GM13977 (cell line): ENCODE measurements around the gene FRMD4A.

Experiments used
- DNase-seq: peaks from one replicate; pipeline ENCODE4 v3.0.0; 2012; ENCODE audit warnings: low spot score
- CTCF ChIP-seq: IDR thresholded peaks from 2 replicates; pipeline ENCODE4 v1.5.1; 2012; ENCODE audit warnings: mild to moderate bottlenecking, control low read depth; ENCODE audit not compliant: insufficient read depth; ENCODE audit errors: extremely low read depth, missing control alignments
- in situ Hi-C: fragments of 300-500 bp; cut with MboI; formaldehyde crosslinking; loops from one replicate; pipeline ENCODE4 v1.12.0; 2022; ENCODE audit warnings: low sequenced_read_pairs, low pct_unique_long_range_greater_than_20kb, mixed read lengths, inconsistent platforms; ENCODE audit not compliant: unreplicated experiment

The FRMD4A gene

GRCh38 chr10:13732465-13732881 lies 598.3 kb downstream of the FRMD4A start:
- in situ Hi-C loops: no loop called here
- TF ChIP-seq CTCF: no peak
- no peak for DNase-seq

GRCh38 chr10:13731799-13732198 lies 598.9 kb downstream of the FRMD4A start:
- in situ Hi-C loops: no loop called here
- no peak for TF ChIP-seq CTCF
- no peak for DNase-seq

- no peak for TF ChIP-seq CTCF
- in situ Hi-C loops: no loop called here
- DNase-seq: no peak
These were observed 599.8 kb downstream of the FRMD4A start for GRCh38 chr10:13730956-13731355.

- DNase-seq: no peak
- no peak for TF ChIP-seq CTCF
- in situ Hi-C loops: no loop called here
These were observed 600.4 kb downstream of the FRMD4A start for GRCh38 chr10:13730306-13730652.

GRCh38 chr10:13729586-13730305 lies 601.0 kb downstream of the FRMD4A start:
- in situ Hi-C loops: no loop called here
- no peak for TF ChIP-seq CTCF
- DNase-seq: no peak

- DNase-seq: no peak
- in situ Hi-C loops: no loop called here
- no peak for TF ChIP-seq CTCF
These were observed 601.7 kb downstream of the FRMD4A start for GRCh38 chr10:13728898-13729535.
